HG02970 (cell line): ENCODE measurements around the gene RABL6.
"Not testable (repeated sequence)": the region's sequence is repeated elsewhere in the genome, so short reads cannot be mapped to it uniquely, and the experiment has no call there.

Experiments
- ATAC-seq: cut with Tn5 transposase; IDR thresholded peaks from one replicate; pipeline ENCODE4 v1.9.1; 2021; ENCODE audit warnings: mild to moderate bottlenecking, moderate library complexity, moderate number of reproducible peaks; ENCODE audit not compliant: unreplicated experiment, low FRiP score

The RABL6 gene

GRCh38 chr9:136854842-136855460 lies 47.2 kb downstream of the RABL6 start:
- ATAC-seq: no peak

DNA sequence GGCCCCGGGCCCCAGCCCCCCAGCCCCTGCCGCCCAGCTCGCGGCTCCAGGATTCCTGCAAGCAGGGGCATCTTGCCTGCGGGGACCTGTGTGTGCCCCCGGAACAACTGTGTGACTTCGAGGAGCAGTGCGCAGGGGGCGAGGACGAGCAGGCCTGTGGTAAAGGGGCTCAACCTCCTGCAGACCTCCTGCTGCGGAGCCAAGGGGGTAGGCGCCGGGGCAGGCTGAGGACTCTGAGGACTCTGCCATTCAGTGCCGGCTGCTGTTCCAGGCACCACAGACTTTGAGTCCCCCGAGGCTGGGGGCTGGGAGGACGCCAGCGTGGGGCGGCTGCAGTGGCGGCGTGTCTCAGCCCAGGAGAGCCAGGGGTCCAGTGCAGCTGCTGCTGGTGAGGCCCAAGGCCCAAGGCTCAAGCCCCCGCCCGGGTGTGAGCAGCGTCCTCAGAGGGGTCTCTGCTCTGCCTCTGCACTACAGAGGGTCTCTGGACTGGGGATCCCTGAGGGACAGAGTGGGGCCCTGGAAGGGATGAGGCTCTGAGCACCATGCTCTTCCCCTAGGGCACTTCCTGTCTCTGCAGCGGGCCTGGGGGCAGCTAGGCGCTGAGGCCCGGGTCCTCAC lies 47.8 kb downstream of the RABL6 start:
- ATAC-seq: no peak

DNA sequence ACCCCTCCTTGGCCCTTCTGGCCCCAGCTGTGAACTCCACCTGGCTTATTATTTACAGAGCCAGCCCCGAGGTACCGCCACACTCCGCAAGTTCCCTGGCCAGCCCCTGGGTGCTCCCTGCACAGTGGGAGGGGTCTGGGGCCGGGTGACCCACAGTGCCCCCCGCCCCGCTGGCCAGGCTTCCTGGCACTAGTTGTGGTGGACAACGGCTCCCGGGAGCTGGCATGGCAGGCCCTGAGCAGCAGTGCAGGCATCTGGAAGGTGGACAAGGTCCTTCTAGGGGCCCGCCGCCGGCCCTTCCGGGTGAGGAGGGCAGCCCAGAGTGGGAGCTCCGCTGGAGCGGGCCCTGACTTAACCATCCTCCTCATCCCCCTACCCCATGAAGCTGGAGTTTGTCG lies 48.3 kb downstream of the RABL6 start:
- no peak for ATAC-seq

GRCh38 chr9:136856541-136857141 lies 48.9 kb downstream of the RABL6 start:
- no peak for ATAC-seq

DNA sequence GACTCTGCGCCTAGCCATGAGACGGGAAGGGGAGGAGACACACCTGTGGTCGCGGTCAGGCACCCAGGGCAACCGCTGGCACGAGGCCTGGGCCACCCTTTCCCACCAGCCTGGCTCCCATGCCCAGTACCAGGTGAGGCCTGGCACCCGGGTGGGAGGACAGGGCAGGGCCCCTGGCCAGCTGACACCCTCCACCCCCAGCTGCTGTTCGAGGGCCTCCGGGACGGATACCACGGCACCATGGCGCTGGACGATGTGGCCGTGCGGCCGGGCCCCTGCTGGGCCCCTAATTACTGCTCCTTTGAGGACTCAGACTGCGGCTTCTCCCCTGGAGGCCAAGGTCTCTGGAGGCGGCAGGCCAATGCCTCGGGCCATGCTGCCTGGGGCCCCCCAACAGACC lies 49.4 kb downstream of the RABL6 start:
- ATAC-seq: no peak

DNA sequence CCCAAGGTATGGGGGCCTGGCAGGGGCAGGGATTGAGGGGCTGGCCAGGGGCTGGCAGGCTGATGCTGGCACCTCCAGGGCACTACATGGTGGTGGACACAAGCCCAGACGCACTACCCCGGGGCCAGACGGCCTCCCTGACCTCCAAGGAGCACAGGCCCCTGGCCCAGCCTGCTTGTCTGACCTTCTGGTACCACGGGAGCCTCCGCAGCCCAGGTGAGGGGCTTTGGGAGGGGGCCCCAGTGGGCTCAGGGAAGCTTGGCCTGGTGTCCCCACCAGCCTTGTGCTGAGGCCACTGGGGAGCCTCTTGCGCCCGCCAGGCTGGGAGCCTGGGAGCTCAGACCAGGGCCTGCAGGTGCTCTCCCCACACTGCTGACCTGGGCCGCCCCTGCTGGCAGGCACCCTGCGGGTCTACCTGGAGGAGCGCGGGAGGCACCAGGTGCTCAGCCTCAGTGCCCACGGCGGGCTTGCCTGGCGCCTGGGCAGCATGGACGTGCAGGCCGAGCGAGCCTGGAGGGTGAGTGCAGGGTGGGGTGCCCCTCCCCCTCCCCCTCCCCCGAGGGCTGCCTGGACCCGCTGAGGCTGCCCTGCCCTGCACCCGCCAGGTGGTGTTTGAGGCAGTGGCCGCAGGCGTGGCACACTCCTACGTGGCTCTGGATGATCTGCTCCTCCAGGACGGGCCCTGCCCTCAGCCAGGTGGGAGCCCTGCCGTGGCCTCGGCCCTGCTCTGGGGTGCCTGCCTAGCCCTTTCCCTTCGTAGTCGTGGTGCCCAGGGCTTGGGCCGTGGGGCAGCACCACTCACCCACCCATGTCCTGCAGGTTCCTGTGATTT lies 50.0 kb downstream of the RABL6 start:
- ATAC-seq: no peak

DNA sequence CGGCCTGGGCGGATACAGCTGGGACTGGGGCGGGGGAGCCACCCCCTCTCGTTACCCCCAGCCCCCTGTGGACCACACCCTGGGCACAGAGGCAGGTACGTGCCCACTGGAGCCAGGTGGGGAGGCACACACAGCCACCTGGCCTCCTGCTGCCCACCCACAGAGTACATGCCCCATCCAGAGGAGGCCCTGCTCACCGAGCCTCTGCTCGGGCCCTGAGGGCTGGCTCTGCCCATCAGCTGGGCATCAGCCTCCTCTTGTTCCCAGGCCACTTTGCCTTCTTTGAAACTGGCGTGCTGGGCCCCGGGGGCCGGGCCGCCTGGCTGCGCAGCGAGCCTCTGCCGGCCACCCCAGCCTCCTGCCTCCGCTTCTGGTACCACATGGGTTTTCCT lies 50.7 kb downstream of the RABL6 start:
- ATAC-seq: no peak

DNA sequence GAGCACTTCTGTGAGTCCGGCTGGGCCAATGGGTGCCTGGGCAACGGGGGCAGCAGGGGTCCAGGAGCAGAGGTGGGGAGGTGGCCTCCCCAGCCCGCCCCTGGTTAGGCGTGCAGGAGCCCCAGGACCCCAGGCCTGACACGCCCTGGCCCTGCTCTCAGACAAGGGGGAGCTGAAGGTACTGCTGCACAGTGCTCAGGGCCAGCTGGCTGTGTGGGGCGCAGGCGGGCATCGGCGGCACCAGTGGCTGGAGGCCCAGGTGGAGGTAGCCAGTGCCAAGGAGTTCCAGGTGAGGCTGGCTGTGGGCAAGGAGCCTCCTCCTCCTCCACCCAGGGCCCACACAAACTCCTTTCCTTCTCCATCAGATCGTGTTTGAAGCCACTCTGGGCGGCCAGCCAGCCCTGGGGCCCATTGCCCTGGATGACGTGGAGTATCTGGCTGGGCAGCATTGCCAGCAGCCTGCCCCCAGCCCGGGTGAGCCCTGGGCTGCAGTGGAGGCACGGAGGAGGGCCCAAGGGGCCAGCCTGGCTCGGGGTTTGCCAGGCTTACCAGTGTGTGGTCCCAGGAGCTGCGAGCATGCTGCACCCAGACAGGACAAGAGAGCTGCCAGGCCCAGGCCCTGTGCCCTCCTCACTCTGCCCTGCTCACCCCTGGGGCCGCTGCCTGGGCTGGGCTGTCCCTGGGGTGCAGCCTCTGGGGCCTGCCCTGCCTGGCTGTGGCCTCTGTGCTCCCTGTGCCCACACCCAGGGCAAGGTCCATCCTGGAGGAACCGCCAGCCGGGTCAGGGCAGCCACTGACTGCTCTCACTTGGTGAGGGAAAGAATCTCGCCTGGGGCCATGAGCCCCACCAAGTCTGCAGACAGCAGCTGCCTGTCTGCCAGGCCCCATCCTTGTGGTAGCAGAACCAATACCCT lies 51.4 kb downstream of the RABL6 start:
- no peak for ATAC-seq

DNA sequence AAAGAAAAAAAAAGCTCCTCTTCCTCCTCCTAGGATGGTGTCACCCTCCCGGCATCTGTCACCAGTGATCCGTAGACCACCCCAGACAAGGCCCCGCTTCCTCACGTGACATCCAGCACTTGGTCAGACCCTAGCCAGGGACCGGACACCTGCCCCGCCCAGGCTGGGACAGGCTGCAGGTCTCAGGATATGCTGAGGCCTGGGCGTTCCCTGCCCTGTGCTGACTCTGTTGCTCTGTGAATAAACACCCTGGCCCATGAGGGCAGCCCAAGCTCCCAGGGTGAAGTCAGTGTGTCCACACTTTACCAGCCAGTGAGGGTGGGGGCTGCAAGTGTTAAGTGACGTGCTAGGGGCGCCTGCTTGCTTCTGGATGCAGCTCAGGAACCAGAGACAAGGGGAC lies 52.8 kb downstream of the RABL6 start:
- no peak for ATAC-seq

GRCh38 chr9:136860933-136861873 lies 53.5 kb downstream of the RABL6 start:
- ATAC-seq: no peak

DNA sequence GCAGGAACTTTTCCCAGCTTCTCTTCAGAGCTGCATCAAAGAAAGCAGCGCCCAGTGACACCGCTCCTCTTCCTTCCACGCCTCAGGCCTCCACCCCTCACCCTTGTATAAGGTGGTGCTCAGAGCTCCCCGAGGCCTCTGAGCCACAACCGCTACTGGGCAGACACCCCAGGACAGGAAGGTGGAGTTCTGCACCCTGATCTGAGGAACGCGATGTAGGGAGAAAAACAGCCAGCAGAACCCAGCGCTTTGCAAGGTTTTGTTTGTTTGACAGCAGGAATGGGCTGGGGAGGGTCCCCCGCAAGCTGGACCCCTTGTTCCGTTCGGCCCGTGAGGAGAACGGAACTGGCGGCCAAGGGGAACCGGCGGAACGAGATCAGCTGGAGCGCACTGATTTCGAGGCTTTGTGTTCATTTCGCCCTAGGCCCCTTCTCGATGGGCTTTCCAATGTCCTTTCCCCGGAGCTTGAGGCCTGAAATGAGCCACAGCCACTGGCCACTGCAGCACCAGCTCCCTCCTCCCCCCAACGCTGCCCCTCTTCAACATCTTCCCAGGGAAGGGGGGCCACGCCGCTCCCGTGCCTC lies 54.2 kb downstream of the RABL6 start:
- no peak for ATAC-seq

GRCh38 chr9:136862849-136863622 lies 55.3 kb downstream of the RABL6 start:
- no peak for ATAC-seq

DNA sequence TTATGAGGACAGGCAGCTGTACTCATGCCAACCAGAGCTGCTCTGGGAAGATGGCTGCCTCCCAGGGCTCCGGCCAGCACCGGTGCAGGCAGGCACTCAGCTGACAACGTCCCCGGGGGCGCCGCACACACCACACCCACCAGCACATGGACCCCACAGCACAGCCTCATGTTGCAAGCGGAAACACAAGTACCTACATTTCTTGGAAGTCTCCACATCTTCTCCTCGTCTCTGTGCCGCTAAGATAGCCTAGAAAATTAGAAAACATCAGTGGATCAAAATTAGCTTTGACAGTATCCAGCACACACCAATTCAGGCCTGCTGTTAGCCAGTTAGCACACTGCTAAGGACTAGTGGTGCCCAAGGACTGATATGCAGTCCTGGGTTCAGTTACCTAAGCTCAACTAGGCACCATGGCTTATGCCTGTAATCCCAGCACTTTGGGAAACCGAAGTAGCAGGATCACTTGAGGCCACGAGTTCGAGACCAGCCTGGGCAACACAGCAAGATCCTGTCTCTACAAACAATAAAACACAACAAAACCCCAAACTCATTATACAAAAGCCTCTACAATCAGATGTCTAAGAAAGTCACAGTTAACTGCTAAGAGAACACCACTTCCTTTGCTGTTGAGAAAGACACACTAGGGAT lies 56.0 kb downstream of the RABL6 start:
- ATAC-seq: no peak

GRCh38 chr9:136865041-136865767 lies 57.5 kb downstream of the RABL6 start:
- no peak for ATAC-seq

DNA sequence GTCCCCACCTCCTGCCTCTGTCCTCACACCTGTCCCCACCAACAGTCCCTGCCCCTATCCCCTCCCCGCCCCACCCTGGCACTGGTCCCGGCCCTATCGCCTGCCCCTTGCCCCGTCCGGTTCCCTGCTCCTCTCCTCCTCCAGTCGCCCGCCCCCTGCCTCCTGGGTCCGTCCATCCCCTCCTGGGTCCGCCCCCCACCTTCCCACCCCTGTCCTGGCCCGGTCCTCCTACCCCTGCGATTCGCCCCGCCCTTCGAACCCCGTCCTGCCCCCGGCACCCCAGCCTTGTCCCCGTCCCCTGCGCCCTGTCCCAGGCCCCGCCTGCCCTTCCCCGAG lies 58.0 kb downstream of the RABL6 start:
- ATAC-seq: no peak

DNA sequence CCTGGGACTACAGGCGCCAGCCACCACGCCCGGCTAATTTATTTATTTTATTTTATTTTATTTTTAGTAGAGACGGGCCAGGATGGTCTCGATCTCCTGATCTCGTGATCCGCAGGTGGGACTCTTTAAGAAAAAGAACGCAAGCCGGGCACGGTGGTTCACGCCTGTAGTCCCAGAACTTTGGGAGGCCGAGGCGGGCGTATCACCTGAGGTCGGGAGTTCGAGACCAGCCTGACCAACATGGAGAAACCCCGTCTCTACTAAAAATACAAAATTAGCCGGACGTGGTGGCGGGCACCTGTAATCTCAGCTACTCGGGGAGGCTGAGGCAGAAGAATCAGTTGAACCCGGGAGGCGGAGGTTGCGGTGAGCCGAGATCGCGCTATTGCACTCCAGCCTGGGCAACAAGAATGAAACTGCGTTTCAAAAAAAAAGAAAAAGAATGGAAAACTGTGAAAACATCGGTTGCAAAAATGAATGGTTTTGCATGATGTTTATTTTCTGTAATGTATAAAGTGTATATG lies 59.2 kb downstream of the RABL6 start:
- ATAC-seq: not testable (repeated sequence)

- ATAC-seq: no peak
Measured at GRCh38 chr9:136867480-136867879, 59.7 kb downstream of the RABL6 start.
